Hepatocyte (in vitro differentiated cells): ENCODE results near the gene LAMB4. TPM values are rescaled to one million over a fixed set of nuclear protein-coding genes. Genes with fewer than 3 reads are reported as not detected.

Source experiments
- DNase-seq: peaks from one replicate; pipeline ENCODE4 v3.0.0-alpha.2; 2016; ENCODE audit warnings: low spot score
- H2AFZ ChIP-seq: fragments of 200-600 bp; sonication (generic); 2 replicates; pipeline ENCODE4 v1.6.0; 2016; ENCODE audit warnings: antibody characterized with exemption, mild to moderate bottlenecking
- H3K27ac ChIP-seq: fragments of 200-600 bp; sonication (generic); 2 replicates; pipeline ENCODE4 v1.5.1; 2016; ENCODE audit warnings: mild to moderate bottlenecking
- H3K27me3 ChIP-seq: fragments of 200-600 bp; sonication (generic); 2 replicates; pipeline ENCODE4 v1.6.1; 2016
- H3K36me3 ChIP-seq: fragments of 200-600 bp; sonication (generic); replicated peaks from 2 replicates; pipeline ENCODE4 v1.5.1; 2016; ENCODE audit warnings: low read depth; ENCODE audit not compliant: insufficient read depth
- H3K4me1 ChIP-seq: fragments of 200-600 bp; sonication (generic); 2 replicates; pipeline ENCODE4 v1.5.1; 2016; ENCODE audit warnings: mild to moderate bottlenecking, moderate library complexity; ENCODE audit not compliant: insufficient read depth
- H3K4me2 ChIP-seq: fragments of 200-600 bp; sonication (generic); 2 replicates; pipeline ENCODE4 v1.6.0; 2016
- H3K4me3 ChIP-seq: fragments of 200-600 bp; sonication (generic); 2 replicates; pipeline ENCODE4 v1.5.1; 2016; ENCODE audit warnings: mild to moderate bottlenecking
- H3K79me2 ChIP-seq: fragments of 200-600 bp; sonication (generic); 2 replicates; pipeline ENCODE4 v1.6.0; 2017; ENCODE audit warnings: mild to moderate bottlenecking
- H3K9me2 ChIP-seq: fragments of 200-600 bp; sonication (generic); replicated peaks from 2 replicates; pipeline ENCODE4 v1.6.0; 2017; ENCODE audit warnings: mild to moderate bottlenecking; ENCODE audit not compliant: insufficient read depth
- H3K9me3 ChIP-seq: fragments of 200-600 bp; sonication (generic); 2 replicates; pipeline ENCODE4 v1.5.1; 2016; ENCODE audit warnings: low read depth, mild to moderate bottlenecking
- H4K20me1 ChIP-seq: fragments of 200-600 bp; sonication (generic); 2 replicates; pipeline ENCODE4 v1.6.0; 2016; ENCODE audit warnings: mild to moderate bottlenecking; ENCODE audit not compliant: insufficient read depth, poor library complexity, severe bottlenecking
- EZH2 ChIP-seq: fragments of 200-600 bp; sonication (generic); IDR thresholded peaks from 2 replicates; pipeline ENCODE4 v1.6.1; 2016; ENCODE audit warnings: antibody characterized with exemption, mild to moderate bottlenecking, borderline replicate concordance
- EZH2phosphoT487 ChIP-seq: fragments of 200-600 bp; sonication (generic); IDR thresholded peaks from one replicate; pipeline ENCODE4 v1.6.1; 2018; ENCODE audit warnings: antibody characterized with exemption, mild to moderate bottlenecking, low read depth, moderate library complexity; ENCODE audit not compliant: unreplicated experiment, severe bottlenecking
- WGBS: methylation state at CpG from one replicate; pipeline ENCODE4 v1.1.6; 2016; ENCODE audit warnings: low lambda C conversion rate; ENCODE audit errors: missing lambda C conversion rate; 5-methylcytosine and 5-hydroxymethylcytosine counted together
- polyA plus RNA-seq: library from polyadenylated mRNA; unstranded; fragments of >200 nt; fragmentation: Nextera tagmentation; extraction: Ambion mirVana; gene quantifications from 2 replicates; pipeline ENCODE4 v1.2.1, GENCODE V29; 2016
- total RNA-seq: library from RNA; depleted of rRNA; stranded (reverse); fragments of >200 nt; gene quantifications from 2 replicates; pipeline ENCODE4 v1.2.3, GENCODE V29; 2014
- TF ChIP-seq, protein P1 (sequence below): fragments of 200-600 bp; sonication (generic); IDR thresholded peaks from 2 replicates; pipeline ENCODE4 v1.5.1; 2016; ENCODE audit warnings: antibody characterized with exemption, mild to moderate bottlenecking; ENCODE audit not compliant: poor library complexity

LAMB4 gene
- total and polyA plus RNA-seq, 2 experiments from 2014 or later, result 1.3 to 1.9 TPM

GRCh38 chr7:108157606-108158335, 27.6 kb upstream of the LAMB4 start:
- Histone ChIP-seq H3K27ac (no peak overlapping the region), H2AFZ (no peak overlapping the region), H3K36me3 (no peaks in the 10 kb centered on the region), H3K9me3 (no peaks in the 10 kb centered on the region), H3K4me3 (no peak overlapping the region), H3K9me2 (no peaks in the 10 kb centered on the region), H3K79me2 (no peaks in the 10 kb centered on the region), H4K20me1 (no peaks in the 10 kb centered on the region), H3K4me1 (no peaks in the 10 kb centered on the region), H3K4me2 (no peak overlapping the region), H3K27me3 (no peaks in the 10 kb centered on the region)
- DNase-seq, result no peak
- WGBS, result 81% methylated on average over 4 of the region's 4 CpGs
- TF ChIP-seq EZH2, result no peak
- no peak for TF ChIP-seq EZH2phosphoT487
- TF ChIP-seq, protein P1, sequence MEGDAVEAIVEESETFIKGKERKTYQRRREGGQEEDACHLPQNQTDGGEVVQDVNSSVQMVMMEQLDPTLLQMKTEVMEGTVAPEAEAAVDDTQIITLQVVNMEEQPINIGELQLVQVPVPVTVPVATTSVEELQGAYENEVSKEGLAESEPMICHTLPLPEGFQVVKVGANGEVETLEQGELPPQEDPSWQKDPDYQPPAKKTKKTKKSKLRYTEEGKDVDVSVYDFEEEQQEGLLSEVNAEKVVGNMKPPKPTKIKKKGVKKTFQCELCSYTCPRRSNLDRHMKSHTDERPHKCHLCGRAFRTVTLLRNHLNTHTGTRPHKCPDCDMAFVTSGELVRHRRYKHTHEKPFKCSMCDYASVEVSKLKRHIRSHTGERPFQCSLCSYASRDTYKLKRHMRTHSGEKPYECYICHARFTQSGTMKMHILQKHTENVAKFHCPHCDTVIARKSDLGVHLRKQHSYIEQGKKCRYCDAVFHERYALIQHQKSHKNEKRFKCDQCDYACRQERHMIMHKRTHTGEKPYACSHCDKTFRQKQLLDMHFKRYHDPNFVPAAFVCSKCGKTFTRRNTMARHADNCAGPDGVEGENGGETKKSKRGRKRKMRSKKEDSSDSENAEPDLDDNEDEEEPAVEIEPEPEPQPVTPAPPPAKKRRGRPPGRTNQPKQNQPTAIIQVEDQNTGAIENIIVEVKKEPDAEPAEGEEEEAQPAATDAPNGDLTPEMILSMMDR, result no peak

DNA sequence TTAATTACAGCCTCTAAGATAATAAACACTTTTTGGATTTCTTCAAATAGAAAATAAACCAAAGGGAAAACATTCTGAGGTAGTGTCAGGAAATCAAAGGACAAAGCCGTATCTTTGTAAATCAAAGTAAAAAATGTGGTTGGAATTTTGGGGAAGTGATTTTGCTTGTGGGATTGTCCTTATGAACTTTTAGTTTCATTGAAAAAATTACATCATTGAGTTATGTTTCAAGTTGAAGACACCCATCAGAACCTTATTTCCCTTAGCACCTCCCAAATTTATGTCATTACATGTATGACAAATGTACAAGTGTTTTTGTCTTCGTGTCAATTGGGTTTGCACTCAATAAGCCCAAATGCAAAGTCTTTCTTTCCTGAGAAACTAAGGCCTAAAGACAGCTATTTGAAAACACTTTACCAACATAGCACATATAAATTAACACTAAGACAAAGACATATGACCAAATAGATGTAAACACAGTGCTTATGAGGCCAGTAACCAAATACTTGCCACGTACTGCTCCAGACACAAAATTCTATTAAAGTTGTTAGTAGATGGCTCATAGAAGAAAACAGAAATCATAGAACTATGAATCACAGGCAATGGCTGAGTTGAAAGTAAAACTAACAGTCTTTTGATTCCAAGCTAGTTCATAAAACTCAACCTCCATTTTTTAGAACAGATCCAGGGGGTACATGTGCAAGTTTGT, 26.9 kb upstream of the LAMB4 start:
- no peaks in the 10 kb centered on the region for H3K9me3 ChIP-seq
- no peak overlapping the region for H3K4me2 ChIP-seq
- no peaks in the 10 kb centered on the region for H3K4me1 ChIP-seq
- H3K27ac ChIP-seq, result no peak overlapping the region
- no peak overlapping the region for H3K4me3 ChIP-seq
- H4K20me1 ChIP-seq, result no peaks in the 10 kb centered on the region
- H3K27me3 ChIP-seq, result no peaks in the 10 kb centered on the region
- no peaks in the 10 kb centered on the region for H3K9me2 ChIP-seq
- no peak overlapping the region for H2AFZ ChIP-seq
- H3K36me3 ChIP-seq, result no peaks in the 10 kb centered on the region
- H3K79me2 ChIP-seq, result no peaks in the 10 kb centered on the region
- 91% methylated on average over 3 of the region's 3 CpGs for WGBS
- DNase-seq, result no peak
- TF ChIP-seq, protein P1, result no peak
- TF ChIP-seq EZH2 (no peak), EZH2phosphoT487 (no peak)

GRCh38 chr7:108152198-108152597, 22.0 kb upstream of the LAMB4 start:
- Histone ChIP-seq H3K27me3 (no peaks in the 10 kb centered on the region), H3K4me1 (no peaks in the 10 kb centered on the region), H3K27ac (no peak overlapping the region), H3K4me2 (no peak overlapping the region), H3K36me3 (no peaks in the 10 kb centered on the region), H4K20me1 (no peaks in the 10 kb centered on the region), H3K4me3 (no peak overlapping the region), H2AFZ (no peak overlapping the region), H3K9me2 (no peaks in the 10 kb centered on the region), H3K79me2 (no peaks in the 10 kb centered on the region), H3K9me3 (no peaks in the 10 kb centered on the region)
- WGBS, result 52% methylated on average over 3 of the region's 3 CpGs
- no peak for TF ChIP-seq EZH2phosphoT487
- TF ChIP-seq EZH2, result no peak
- TF ChIP-seq, protein P1, result no peak
- no peak for DNase-seq
